HG02943 (cell line): ENCODE results near the gene CCL19.

ENCODE experiments used
- ATAC-seq: cut with Tn5 transposase; IDR thresholded peaks from one replicate; pipeline ENCODE4 v1.9.1; 2021; ENCODE audit warnings: mild to moderate bottlenecking, low read depth, moderate library complexity; ENCODE audit not compliant: unreplicated experiment

Gene CCL19

DNA sequence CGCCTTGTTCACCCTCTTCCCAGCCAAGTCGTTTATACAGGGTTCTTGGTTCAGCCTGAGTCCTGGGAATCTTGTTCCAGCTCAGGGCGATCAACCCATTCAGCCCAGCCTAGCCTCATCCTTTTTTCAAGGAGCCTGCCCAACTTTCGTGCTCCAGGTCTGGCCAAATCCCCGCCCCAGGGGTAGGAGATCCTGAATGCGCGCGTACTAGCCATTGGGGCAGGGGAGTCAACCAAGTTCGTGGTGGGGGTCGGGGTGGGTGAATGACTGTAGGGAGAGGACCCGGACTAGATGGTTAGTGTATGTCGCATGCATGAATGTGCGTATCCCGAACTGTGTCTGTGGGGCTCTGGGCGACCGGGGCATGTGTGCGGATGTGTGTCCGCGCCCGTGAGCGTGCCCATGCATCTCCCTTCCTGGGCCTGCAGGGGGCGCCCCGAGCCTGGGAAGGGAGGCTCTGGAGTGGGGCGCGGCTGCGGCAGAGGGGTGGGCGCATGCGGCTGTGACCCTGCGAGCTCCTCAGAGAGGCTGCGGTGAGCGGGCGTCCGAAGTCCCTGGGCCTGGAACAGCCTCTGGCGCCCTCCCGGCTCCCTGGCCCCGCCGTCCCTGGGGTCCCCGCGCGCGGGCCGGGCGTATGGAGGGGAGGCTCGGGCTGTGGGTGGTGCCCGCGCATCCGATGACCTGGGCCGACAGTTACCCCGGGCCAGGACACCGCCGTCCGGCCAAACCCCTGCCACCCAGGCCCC lies 10.1 kb upstream of the CCL19 start:
- no peak for ATAC-seq

DNA sequence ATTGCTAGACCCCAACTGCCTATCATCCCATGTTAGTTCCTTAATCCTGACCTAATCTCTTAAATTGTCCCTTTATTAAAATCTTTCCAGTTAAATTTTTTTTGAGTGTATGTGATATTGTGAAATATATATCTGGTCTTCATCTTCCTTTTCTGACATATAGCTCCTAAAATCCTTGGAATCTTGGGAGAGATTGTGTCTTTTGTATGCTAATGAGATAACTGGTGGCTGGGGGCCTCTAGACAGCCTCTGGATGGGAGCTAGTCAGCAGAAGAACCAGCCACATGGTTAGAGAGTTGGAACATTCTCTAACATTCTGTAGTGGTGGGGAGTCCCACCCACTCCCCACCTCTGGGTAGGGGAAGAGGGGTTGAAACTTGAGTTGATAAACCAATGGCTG lies 3.7 kb upstream of the CCL19 start:
- ATAC-seq, result no peak

DNA sequence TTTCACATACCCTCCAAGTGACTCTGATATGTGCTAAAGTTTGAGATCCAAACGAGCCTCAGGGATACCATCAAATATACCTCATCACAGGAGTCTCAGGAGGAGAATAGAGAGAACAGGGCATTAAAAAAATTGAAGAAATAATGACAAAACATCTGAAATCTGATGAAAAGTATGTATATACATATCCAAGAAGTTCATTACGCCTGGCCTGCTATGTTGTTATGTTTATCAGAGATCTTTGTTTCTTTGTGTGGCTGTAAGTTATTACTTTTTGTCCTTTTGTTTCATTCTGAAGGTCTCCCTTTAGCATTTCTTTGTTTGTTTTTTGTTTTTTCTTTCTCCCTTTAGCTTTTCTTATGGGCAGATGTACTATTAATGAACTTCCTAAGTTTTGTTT lies 2.5 kb upstream of the CCL19 start:
- ATAC-seq, result no peak

DNA sequence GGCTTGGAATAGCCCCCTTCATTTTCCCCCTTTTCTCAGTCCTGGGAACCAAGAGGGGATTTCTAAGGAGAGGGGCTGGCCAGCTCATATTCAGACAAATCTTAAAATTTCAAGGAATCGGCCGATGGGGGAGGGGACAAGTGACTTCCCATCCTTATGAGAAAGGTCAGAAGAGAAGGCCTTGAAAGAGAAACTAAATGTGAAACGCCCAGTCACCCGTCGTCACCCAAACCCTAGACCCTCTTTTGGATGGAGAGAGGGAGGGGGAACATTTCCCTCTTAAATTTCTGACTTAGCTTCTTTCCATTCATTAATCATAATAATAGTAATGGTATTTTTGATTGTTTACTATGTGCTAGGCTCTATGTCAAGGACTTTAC lies 850 bp upstream of the CCL19 start:
- ATAC-seq, result no peak

DNA sequence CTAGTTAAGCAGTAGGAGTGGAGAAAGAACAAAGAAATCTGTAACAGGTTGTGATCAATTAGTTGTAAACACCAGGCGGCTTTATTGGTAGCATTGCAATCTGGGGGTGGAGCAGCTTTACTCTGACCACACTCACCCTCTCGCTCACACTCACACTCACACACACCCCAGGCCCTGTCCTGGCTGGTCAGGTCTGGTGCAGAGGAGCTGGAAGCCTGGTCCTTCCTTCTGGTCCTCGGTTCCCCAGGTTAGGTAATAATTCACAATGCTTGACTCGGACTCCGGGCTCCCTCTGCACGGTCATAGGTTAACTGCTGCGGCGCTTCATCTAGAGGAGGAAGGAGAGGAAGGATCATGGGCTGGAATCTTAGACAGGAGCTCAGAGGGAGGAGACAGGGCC lies 1.6 kb downstream of the CCL19 start:
- ATAC-seq, result no peak

DNA sequence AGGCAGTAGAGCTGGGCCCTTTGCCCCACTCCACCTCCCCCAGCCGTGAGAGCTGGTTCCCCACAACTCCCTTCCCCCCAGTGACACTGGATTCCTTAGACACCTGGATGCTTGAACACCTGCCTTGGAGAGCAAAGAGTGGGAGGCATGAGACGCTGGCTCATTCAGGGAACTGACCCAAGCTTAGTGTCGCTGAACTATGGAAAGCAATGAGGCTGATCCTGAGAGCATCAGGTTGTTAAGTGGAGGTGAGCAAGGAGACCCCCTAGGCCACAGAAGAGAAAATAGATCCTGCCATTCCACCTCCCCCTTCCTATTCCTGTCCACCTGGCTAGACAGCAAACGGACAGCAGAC lies 2.0 kb downstream of the CCL19 start:
- no peak for ATAC-seq

DNA sequence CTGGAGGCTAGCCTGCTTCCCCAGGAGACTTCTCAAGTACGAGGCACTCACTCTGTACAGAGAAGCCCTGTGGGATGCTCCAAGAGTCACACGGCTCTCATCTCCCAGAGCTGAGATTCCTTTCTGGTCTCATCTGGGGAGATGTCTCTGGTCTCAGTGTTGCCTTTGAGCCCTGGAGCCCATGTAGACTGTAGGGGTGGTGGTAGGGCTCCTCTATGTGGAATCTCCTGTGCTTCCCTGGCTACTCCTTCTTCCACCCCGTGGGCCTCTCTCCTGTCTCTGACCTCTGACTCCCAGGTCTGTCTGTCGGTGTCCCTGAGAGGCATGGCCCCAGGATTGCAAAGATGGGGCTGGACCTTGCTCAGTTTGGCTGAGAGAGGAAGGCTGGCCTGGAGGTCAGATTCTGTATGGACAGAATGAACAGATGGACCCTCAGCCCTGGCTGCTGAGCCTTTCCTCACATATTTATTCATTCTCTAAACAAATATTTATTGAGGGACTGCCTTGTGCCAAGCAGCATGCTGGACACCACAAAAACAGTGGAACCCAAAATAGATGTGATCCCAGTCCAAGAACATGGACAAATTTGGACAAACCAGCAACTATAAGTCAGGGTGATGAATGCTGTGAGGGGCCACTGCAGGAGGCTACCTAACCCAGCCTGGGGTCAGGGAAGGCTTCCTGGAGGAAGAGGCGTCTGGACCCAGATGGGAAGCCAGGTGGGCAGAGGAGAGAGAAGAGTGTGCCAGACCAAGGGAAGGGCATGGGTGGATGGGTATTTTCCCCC lies 2.6 kb downstream of the CCL19 start:
- ATAC-seq, result no peak

DNA sequence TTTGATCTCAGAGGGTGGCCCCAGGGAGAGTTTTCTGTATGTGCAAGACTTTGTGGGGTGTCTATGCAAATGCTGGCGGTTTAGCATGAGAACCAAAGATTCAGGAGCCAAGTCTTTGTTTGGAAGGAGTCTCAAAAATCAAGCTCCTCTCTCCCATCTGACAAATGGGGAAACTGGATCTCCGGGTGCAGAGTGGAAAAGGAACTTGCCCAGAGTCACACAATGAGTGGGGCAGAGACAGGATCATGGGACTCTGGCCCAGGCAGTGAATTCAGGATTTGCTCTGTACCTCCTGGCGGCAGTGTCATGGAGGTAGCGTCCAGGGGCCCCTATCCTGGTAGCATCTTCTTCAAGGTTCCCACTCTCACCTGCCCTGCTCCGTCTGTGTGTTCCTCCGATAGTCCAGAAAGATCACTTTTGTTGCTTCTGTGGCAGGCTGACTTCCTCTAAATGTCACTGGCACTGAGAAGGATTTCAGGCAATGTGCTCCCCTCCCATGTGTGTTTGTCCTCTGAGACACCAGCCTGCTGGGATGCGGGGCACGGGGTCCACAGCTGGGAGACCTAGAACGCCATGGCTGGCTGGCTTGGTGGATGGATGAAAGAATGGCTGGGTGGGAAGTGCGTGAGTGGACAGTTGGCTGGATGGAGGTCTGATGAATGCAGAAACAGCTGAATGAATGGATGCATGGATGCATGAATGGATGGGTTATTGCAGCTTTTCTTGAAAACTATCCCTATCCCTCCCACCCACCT lies 3.6 kb downstream of the CCL19 start:
- ATAC-seq, result no peak

DNA sequence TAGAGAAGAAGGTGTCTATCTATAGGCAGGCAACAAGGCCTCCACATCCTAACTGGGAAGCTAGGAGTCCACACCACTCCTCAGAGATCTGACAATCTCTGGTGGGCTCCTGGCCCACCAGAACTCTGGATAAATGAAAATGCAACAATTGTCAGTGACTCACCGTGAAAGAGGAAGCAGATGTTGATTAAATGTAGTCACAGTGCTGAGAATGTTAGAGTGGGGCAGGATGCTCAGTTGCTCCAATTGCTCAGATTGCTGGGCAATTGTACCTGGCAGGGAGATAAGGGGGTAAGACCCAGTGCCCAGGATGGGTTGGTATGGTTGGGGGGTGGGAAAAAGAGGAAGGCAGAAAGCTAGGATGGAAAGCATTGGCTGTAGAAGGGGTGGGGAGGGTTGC lies 4.3 kb downstream of the CCL19 start:
- no peak for ATAC-seq

DNA sequence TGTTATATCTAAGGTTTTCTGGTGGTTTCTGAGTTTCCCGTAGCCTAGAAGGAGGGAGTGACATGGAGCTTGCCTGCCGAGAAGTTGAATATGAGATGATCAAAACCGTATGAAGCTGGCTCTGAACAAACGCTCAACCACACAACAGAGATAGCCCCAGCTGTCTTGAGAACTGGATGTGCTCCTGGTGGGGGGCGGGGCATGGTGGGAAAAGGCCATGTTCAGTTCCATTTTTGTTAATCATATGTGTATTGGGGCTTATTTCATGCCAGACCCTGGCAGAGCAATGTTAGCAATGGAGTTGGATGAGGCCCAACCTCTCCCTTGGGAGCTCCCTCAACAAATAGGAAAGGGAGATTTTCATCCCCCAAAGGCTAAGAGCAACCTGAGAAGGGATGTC lies 4.8 kb downstream of the CCL19 start:
- no peak for ATAC-seq

DNA sequence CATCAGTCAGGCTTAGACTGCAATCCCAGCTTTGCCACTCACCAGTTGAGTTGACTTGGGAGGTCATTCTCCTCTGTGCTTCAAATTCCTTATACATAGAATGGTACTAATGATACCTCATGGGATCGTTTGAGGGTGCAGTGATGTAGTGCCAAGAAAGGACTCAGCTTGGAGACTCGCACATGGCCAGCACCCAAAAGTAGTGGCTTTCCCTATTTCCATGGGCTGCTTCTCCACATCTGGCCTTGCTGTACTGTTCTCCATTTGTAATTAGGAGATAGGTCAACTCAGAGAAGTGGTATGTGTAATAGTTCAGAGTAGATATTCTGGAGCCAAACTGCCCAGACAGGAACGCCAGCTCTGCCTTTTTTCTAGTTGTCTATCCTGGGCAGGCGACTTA lies 5.5 kb downstream of the CCL19 start:
- ATAC-seq, result no peak

DNA sequence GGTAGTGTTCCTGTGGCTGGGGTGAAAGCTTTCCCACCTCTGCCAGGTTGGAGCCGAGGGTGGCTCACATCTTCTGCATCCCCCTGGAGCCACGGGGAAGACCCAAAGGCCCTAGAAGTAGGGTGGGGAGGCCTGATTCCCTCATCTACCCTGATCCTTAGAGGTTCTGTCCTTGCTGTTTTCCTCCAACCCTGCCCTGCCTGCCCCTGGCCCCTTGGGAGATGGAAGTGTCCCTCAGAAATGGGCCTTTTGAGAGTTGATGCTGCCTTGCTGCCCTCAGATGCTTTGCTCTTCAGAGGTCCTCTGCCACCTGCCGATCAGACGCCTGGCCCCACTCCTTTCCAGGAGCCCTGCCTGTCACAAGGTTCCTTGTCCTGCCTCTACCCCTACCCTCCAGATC lies 6.3 kb downstream of the CCL19 start:
- no peak for ATAC-seq

DNA sequence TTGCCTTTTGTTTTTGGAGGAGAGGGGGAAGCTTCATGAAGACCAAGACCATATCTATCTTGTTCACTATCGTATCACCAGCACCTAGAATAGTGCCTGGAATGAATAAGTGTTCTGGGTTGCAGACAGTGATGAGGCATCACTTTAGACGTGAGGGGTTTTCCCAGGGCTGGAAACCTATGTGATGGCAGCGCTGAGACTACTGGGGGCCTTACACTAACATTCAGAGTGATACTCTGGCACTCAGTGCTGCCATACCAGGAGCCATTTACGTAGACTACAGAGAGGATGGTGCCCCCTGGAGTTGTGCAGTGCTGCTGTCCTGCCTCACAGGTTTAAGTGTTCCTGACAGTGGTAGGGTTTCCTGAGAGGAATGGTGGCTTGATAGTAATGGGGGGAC lies 6.9 kb downstream of the CCL19 start:
- no peak for ATAC-seq

DNA sequence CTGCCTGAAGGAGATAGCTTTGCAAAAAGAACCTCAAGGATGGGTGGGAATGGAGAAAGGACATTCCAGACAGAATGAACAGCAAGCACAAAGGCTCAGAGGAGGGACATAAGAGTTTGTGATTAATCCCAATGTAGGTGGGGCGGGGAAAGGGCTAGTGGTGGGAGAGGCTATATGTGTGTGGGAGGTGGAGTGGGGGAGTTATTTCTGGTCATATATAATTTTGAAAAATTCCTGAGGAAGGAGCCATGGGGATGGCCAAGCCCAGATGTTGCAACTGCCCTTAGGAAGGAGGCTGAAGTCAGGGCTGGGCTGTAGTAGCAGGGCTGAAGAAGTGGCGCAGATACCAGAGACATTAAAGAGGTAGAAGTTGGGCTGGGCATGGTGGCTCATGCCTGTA lies 15.2 kb downstream of the CCL19 start:
- no peak for ATAC-seq

DNA sequence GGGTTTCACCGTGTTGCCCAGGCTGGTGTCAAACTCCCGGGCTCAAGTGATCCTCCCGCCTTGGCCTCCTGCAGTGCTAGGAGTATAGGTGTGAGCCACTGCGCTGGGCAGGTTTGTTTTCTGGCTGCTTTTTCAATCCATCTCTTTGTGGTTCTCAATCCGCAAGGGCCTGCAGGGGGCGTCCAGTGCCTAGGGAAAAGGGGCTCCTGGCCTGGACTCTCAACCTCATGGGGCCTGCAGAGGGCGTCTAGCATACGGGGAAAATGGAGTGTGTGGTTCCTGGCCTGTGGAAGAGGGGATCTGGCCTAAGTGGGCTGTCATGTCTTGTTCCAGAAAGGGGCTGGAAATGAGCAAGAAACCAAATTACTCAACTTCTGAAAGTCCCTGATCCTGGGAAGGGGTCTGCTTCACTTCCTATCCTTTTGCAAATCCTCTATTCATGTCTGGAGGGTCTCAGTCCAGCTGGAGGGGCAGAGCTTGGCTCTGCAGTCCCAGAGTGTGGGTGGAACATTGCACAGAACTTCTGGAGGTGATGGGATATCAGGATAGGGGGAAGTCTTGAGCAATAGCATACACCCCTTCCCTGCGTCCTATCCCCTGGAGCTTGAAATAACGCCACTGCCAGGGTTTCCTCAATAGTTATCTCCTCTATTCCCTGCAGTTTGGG lies 15.9 kb downstream of the CCL19 start:
- no peak for ATAC-seq

DNA sequence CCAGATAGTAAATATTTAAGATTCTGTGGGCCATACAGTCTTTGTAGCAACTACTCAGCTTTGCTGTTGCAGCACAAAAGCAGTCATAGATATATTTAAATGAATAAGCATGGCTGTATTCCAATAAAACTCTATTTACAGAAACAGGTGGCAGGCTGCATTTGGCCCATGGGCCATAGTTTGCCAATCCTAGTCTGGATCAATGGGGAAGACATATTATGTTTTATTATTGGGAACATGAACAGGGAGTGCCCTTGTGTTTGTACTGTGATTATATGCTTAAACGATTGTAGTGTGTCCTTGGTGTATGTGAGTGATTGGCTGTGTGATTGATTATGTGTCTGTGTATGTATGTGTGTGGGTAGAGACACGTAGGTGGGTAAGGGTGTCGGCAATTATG lies 16.6 kb downstream of the CCL19 start:
- ATAC-seq, result no peak

DNA sequence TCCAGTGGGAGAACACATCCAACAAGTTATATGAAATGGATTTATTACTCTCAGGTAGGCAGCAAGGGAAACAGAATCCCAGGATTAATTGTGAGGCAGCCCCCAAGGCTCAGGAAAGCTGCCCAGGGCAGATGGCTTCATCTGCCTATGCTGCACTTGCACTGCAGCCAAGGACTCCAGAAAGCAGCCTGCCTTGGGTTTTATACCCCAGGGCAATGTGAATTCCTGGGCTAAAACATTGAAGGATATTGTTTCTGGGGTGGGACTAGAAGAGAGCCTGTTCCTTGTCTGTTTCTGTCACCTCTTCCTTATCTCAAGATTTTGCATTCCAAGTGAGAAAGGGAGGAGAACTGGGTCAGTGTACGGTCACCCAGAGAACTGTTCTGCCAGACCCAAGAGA lies 19.8 kb downstream of the CCL19 start:
- no peak for ATAC-seq

DNA sequence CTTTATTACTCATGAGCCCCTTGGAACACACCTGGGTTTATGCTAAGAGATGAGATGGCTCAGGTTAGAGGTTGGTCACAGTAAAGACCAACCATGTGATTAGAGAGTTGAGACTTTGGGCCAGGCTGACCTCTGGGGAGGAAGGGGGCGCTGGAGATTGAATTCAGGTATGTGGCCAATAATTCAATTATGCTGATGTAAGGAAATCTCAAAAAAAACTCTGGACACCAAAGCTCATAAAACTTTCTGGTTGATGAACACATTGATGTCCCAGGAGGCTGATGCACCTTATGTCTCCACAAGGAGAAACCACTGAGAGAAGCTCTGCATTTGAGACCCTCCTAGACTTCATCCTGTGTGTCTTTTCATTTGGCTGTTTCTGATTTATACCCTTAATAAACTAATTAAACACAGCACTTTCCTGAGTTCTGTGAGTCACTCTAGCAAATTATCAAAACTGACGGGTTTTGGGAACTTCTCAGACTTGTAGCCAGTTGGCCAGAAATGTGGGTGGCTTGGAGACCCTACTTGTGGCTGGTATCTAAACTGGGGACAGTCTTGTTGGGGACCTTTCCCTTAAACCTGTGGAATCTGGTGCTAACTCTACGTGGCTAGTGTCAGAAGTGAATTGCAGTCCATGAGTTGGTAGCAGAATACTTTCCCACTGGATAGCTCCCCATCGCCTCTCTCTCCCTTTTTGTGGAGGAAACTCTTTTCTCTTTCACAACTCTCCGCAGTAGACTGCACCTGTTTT lies 21.1 kb downstream of the CCL19 start:
- no peak for ATAC-seq

DNA sequence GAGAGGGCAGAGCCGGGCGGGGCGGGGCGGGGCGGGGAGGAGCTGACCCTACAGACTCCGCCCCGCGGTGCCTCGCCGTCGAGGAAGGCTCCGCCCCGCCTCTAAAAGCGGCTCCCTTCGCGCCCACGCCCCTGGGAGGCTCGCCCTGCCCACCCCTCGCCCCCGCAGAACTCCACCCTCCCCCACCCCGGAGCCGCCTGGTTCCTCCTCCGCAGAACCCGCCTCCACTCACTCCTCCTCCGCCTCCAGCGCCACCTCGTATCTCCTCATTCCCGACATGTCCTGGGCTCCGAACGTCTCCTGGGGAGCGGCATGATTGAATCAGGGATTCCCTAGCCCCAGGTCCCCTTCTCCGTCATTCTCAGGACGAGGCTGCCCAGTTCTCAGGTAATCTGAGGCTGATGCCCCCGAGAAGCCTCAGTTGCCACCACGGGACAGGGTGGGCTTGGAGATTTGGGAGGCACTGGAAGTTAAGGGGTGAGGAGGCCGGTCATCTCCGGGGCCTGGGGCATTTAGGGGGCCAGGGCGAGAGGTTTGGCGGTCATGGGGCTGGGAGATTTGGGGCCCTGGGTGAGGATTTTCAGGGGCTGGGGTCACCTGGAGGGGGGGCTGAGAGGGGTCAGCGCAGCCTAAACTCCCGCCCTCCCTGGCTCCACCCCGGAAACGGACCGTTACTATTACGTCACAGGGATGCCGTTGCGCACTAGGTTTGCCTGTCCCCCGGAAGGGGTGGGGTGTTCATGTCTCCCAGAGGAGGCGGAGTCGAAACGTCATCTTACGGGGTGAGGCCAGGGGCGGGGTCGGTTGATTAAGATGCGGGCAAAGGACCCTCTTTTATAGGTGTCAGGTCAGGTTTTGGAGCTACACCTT lies 25.5 kb downstream of the CCL19 start:
- peak; percentile 69 for ATAC-seq

DNA sequence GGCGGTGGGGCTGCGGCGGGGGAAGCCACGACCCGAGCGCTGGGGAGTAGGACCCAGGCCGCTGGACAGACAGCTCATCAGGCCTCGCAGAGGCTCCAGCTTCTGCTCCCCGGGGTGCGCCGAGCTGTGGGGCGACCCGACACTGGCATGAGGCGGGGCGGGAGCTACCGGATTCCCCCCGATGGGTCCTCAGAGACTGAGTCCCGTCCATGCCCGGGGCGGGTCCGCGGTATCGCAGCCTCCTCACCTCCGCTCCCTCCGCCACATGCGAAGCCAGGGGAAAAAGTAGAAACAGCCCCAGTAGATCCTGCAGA lies 26.1 kb downstream of the CCL19 start:
- peak; percentile 14 for ATAC-seq
